K562 (cell line): ENCODE results near the gene RACGAP1. TPM values are rescaled to one million over a fixed set of nuclear protein-coding genes. Genes with fewer than 3 reads are reported as not detected.

Experiments used
- ATAC-seq: fragments of 200-7000 bp; cut with Tn5 transposase; 3 replicates; pipeline ENCODE4 v1.9.1; 2020; ENCODE audit warnings: moderate library complexity
- BruUV-seq: library from RNA; stranded (reverse); fragments of 400-500 nt; replicated peaks from 2 replicates; lab custom pipeline; 2021; lab: Mats Ljungman, UMichigan
- CTCF ChIA-PET: fragments of 300-600 bp; formaldehyde crosslinking; extraction: SDS; loops from one replicate; lab custom pipeline; 2021; ENCODE audit warnings: low intra/inter-chr PET ratio; lab: Yijun Ruan, JAX
- POLR2A ChIA-PET: fragments of 300-600, 350-650 bp; sonication (Branson Sonifier 250); formaldehyde crosslinking; extraction: SDS; loops from one replicate; lab custom pipeline; 2021; ENCODE audit warnings: antibody characterized with exemption, inconsistent platforms; lab: Yijun Ruan, JAX
- DNase-seq, 4 experiments: peaks; one replicate each; pipeline versions ENCODE4 v3.0.0 to v3.0.0-alpha.2; 2011 to 2018; ENCODE audit warnings: low spot score in 3 of 4, mixed read lengths in 3 of 4; ENCODE audit errors: extremely low read depth in 1 of 4
- FAIRE-seq: peaks from 2 replicates; lab custom pipeline; 2011; peaks lifted over from hg19 to GRCh38; lab: Jason Lieb, UNC
- H2AFZ ChIP-seq: 2 replicates; pipeline ENCODE4 v1.6.0; 2011; ENCODE audit warnings: low read depth, low read length, control low read depth, inconsistent platforms
- H3K27ac ChIP-seq: fragments of 200-600 bp; 3 replicates; pipeline ENCODE4 v1.8.0; 2011; ENCODE audit warnings: low read depth, mild to moderate bottlenecking, control low read depth, inconsistent platforms, low read length, moderate library complexity, mixed read lengths; ENCODE audit errors: extremely low read depth
- H3K27me3 ChIP-seq, 2 experiments: fragments of 300-600 bp in 1 of 2; 2 replicates in 1 of 2; 3 replicates in 1 of 2; pipeline versions ENCODE4 v1.6.0 to v1.8.0; 2011; ENCODE audit warnings: inconsistent platforms in 2 of 2, low read length in 2 of 2, mild to moderate bottlenecking in 1 of 2, mixed read lengths in 1 of 2, moderate library complexity in 1 of 2; ENCODE audit not compliant: control insufficient read depth in 2 of 2, insufficient read depth in 2 of 2
- H3K36me3 ChIP-seq: fragments of 300-600 bp; 3 replicates; pipeline ENCODE4 v1.8.0; 2011; ENCODE audit warnings: mild to moderate bottlenecking, low read length, inconsistent platforms; ENCODE audit not compliant: control insufficient read depth, insufficient read depth
- H3K4me1 ChIP-seq, 2 experiments: fragments of 200-600 bp in 1 of 2; replicated peaks in 1 of 2; 2 replicates in 1 of 2; 3 replicates in 1 of 2; pipeline versions ENCODE4 v1.5.1 to v1.8.0; 2011; ENCODE audit warnings: inconsistent platforms in 2 of 2, low read length in 2 of 2, mild to moderate bottlenecking in 1 of 2, mixed read lengths in 1 of 2, moderate library complexity in 1 of 2; ENCODE audit not compliant: control insufficient read depth in 2 of 2, insufficient read depth in 2 of 2
- H3K4me2 ChIP-seq: 2 replicates; pipeline ENCODE4 v1.6.1; 2011; ENCODE audit warnings: low read length, control low read depth, inconsistent platforms, mixed read lengths; ENCODE audit not compliant: insufficient read depth
- H3K4me3 ChIP-seq: fragments of 200-600 bp; sonication (generic), shearing (Covaris generic); 2 replicates; pipeline ENCODE4 v1.5.1; 2016; ENCODE audit warnings: control low read depth, inconsistent platforms
- H3K79me2 ChIP-seq: fragments of 200-600 bp; 3 replicates; pipeline ENCODE4 v1.8.0; 2011; ENCODE audit warnings: low read length, inconsistent platforms; ENCODE audit not compliant: control insufficient read depth, insufficient read depth
- H3K9ac ChIP-seq, 2 experiments: 2 replicates each; pipeline versions ENCODE4 v1.6.0 to v1.6.1; 2011; ENCODE audit warnings: low read depth in 2 of 2, low read length in 2 of 2, control low read depth in 1 of 2, inconsistent platforms in 1 of 2, mild to moderate bottlenecking in 1 of 2, mixed read lengths in 1 of 2; ENCODE audit not compliant: insufficient read depth in 1 of 2
- H3K9me1 ChIP-seq: one replicate; pipeline ENCODE4 v1.6.0; 2011; ENCODE audit warnings: inconsistent platforms, mild to moderate bottlenecking, low read length, moderate library complexity; ENCODE audit not compliant: control insufficient read depth, insufficient read depth
- H3K9me3 ChIP-seq: replicated peaks from 2 replicates; pipeline ENCODE4 v1.5.1; 2011; ENCODE audit warnings: low read depth, low read length, inconsistent platforms; ENCODE audit not compliant: control insufficient read depth, insufficient read depth
- H4K20me1 ChIP-seq: replicated peaks from 2 replicates; pipeline ENCODE4 v1.6.1; 2011; ENCODE audit warnings: low read length, inconsistent platforms, mixed read lengths; ENCODE audit not compliant: control insufficient read depth, insufficient read depth
- FOXK2 ChIP-seq, 2 experiments: fragments of 450-650 bp; IDR thresholded peaks in 1 of 2; conservative IDR thresholded peaks in 1 of 2; 2 replicates each; pipeline ENCODE4 v1.6.1; 2016; ENCODE audit warnings: low read depth in 2 of 2, mild to moderate bottlenecking in 1 of 2
- HCFC1 ChIP-seq: IDR thresholded peaks from 2 replicates; pipeline ENCODE4 v1.6.1; 2012; ENCODE audit warnings: low read depth, low read length, improper control_type of control experiment
- IRF9 ChIP-seq: fragments of 450-650 bp; IDR thresholded peaks from 2 replicates; pipeline ENCODE4 v1.6.1; 2016; ENCODE audit warnings: missing biosample characterization, missing genetic modification characterization
- MTF1 ChIP-seq: fragments of 250-450 bp; sonication (Bioruptor Pico); IDR thresholded peaks from 2 replicates; pipeline ENCODE4 v1.9.0; 2021; ENCODE audit warnings: moderate library complexity, mild to moderate bottlenecking, inconsistent platforms, borderline replicate concordance
- MXI1 ChIP-seq: IDR thresholded peaks from 2 replicates; pipeline ENCODE4 v1.6.1; 2011; ENCODE audit warnings: low read depth, mild to moderate bottlenecking, improper control_type of control experiment, low read length
- NCOA4 ChIP-seq: fragments of 450-650 bp; IDR thresholded peaks from 2 replicates; pipeline ENCODE4 v1.6.1; 2018; ENCODE audit warnings: mild to moderate bottlenecking; ENCODE audit not compliant: partially characterized antibody
- PTTG1 ChIP-seq: fragments of 450-650 bp; IDR thresholded peaks from 2 replicates; pipeline ENCODE4 v1.6.1; 2016; ENCODE audit warnings: low read depth, mild to moderate bottlenecking, missing genetic modification characterization, missing compliant biosample characterization
- SRF ChIP-seq, 2 experiments: fragments of 250-450, 450-650 bp in 1 of 2; sonication (Bioruptor Pico) in 1 of 2; sonication (generic) in 1 of 2; formaldehyde crosslinking; IDR thresholded peaks; 2 replicates each; pipeline versions ENCODE4 v1.5.0 to v1.5.1; 2020 to 2022; ENCODE audit warnings: mild to moderate bottlenecking in 1 of 2, missing genetic modification reagents in 1 of 2
- ZBTB49 ChIP-seq: sonication (generic); formaldehyde crosslinking; IDR thresholded peaks from 2 replicates; pipeline ENCODE4 v1.8.0; 2022; ENCODE audit warnings: missing genetic modification reagents, mild to moderate bottlenecking, borderline replicate concordance
- ZNF277 ChIP-seq: fragments of 250-450 bp; sonication (Bioruptor Pico); IDR thresholded peaks from 2 replicates; pipeline ENCODE4 v1.8.0; 2022; ENCODE audit warnings: inconsistent platforms, mild to moderate bottlenecking, moderate library complexity, borderline replicate concordance
- ZNF324 ChIP-seq: fragments of 250-450 bp; sonication (Bioruptor Pico); IDR thresholded peaks from 2 replicates; pipeline ENCODE4 v1.4.0; 2020; ENCODE audit warnings: mild to moderate bottlenecking
- ZNF668 ChIP-seq: fragments of 250-450 bp; sonication (Bioruptor Pico); IDR thresholded peaks from 2 replicates; pipeline ENCODE4 v1.8.0; 2022; ENCODE audit warnings: mild to moderate bottlenecking, inconsistent platforms
- WGBS: fragments of 100-300 bp; shearing (Covaris generic); methylation state at CpG from one replicate; pipeline ENCODE4 v1.1.6; 2016; ENCODE audit warnings: low coverage, mixed read lengths; ENCODE audit not compliant: insufficient coverage; ENCODE audit errors: missing lambda C conversion rate; 5-methylcytosine and 5-hydroxymethylcytosine counted together
- in situ Hi-C: fragments of 300-500 bp; cut with MboI; formaldehyde crosslinking; loops from 4 replicates; pipeline ENCODE4 v1.15.0; 2018; ENCODE audit warnings: inconsistent platforms, mixed read lengths
- intact Hi-C: fragments of 100-400 bp; cut with micrococcal nuclease; formaldehyde crosslinking; loops from 2 replicates; pipeline ENCODE4 v1.14.2; 2022
- polyA plus RNA-seq, 8 experiments: library from polyadenylated mRNA; depleted of rRNA in 4 of 8; stranded (reverse) in 5 of 8; unstranded in 3 of 8; fragments of >200 nt; fragmentation: Nextera tagmentation in 2 of 8; fragmentation: Illumina TruSeq in 1 of 8; extraction: Ambion mirVana in 2 of 8; extraction: Trizol in 1 of 8; gene quantifications; 2 replicates each; pipeline versions ENCODE4 v1.2.1 to v1.2.3, GENCODE V29; 2011 to 2014; ENCODE audit warnings: inconsistent platforms in 1 of 8, missing spikeins in 1 of 8
- total RNA-seq, 7 experiments: library from RNA; depleted of rRNA in 6 of 7; stranded (reverse); fragments of >200 nt in 6 of 7; fragmentation: Illumina TruSeq in 2 of 7; extraction: Trizol in 2 of 7; gene quantifications; 2 replicates each; pipeline versions ENCODE4 v1.2.1 to v1.2.3, GENCODE V29; 2011 to 2021; ENCODE audit warnings: low replicate concordance in 1 of 7

RACGAP1 gene
- total and polyA plus RNA-seq, 9 of the 15 experiments (the other 6 are each of a cell fraction or from before 2014, with no cell fraction given), result 56.4 to 92.9 (median 71.8) TPM

- BruUV-seq, result no TSS peak
- Histone ChIP-seq H3K27ac (peak overlapping the region; percentile 29; the same call in 1 of the 3 replicates), H3K9me1 (no peaks in the 10 kb centered on the region), H3K36me3 (no peaks in the 10 kb centered on the region), H3K79me2 (no peaks in the 10 kb centered on the region), H2AFZ (peak overlapping the region; percentile 100), H3K4me2 (peak overlapping the region; percentile 94), H3K9ac (peak overlapping the region; percentile 62 to 87), H3K4me1 (peaks cover 12 to 26% of the 10 kb centered on the region in 2 experiments; a peak in 4 of 5 replicates), H4K20me1 (peaks cover 16% of the 10 kb centered on the region; the same call in 1 of the 2 replicates), H3K27me3 (peaks cover 28 to 70% of the 10 kb centered on the region in 2 experiments; a peak in 4 of 5 replicates), H3K4me3 (peak overlapping the region; percentile 49), H3K9me3 (no peaks in the 10 kb centered on the region)
- DNase-seq, result peak; percentile 92 to 96 (median 94)
- WGBS, result 1% methylated on average over 22 of the region's 40 CpGs
- in situ Hi-C loops, result loop anchor here (5.0 kb wide), 1 partner anchor 200 kb away; the partner anchor contains the start of gene CERS5
- POLR2A ChIA-PET, result interaction anchor here (0.5 to 2.1 kb wide), 3 partner anchors 17 to 1096 kb away, joined by 3 to 11 read pairs (median 4); no protein-coding TSS in a partner anchor
- FAIRE-seq, result peak; percentile 96
- intact Hi-C loops, result loop anchor here (1.0 to 2.0 kb wide), 5 partner anchors 89 to 212 kb away; no protein-coding TSS in a partner anchor
- CTCF ChIA-PET, result interaction anchor here (0.6 to 5.4 kb wide), 13 partner anchors 73 to 211 kb away, joined by 3 to 43 read pairs (median 4); no protein-coding TSS in a partner anchor
- peak; percentile 90 for ATAC-seq
- TF ChIP-seq MXI1, result peak; percentile 5; the same call in 1 of the 2 replicates
- 0 out of 4 replicates have a peak, but pooled peaks of 1 of the 2 experiments have one; percentile 63 for TF ChIP-seq SRF (CRISPR knock-in tag; IDR thresholded peaks at IDR 0.05)
- TF ChIP-seq NCOA4, result no peak
- TF ChIP-seq ZNF324 (CRISPR knock-in tag), result 0 out of 2 replicates have a peak, but pooled peaks have one; percentile 9
- no peak for TF ChIP-seq IRF9 (tag)
- TF ChIP-seq ZNF668 (CRISPR knock-in tag), result no peak
- TF ChIP-seq FOXK2 (conservative IDR thresholded peaks at IDR 0.05 in 1 of 2, IDR thresholded peaks at IDR 0.05 in 1 of 2; ENCODE audit: low read depth in 2 of 2), result no peak; a peak in 2 of 4 replicates
- no peak for TF ChIP-seq MTF1 (CRISPR knock-in tag)
- TF ChIP-seq ZNF277 (CRISPR knock-in tag), result no peak
- no peak for TF ChIP-seq PTTG1 (tag)
- no peak; the same call in 1 of the 2 replicates for TF ChIP-seq HCFC1
- no peak for TF ChIP-seq ZBTB49 (CRISPR knock-in tag)
Observed at GRCh38 chr12:49967042-49967776, 58.1 kb downstream of the RACGAP1 start.
